Measurements from ENCODE around the gene TPTE2. TPM values are rescaled to one million over a fixed set of nuclear protein-coding genes. Genes with fewer than 3 reads are reported as not detected.
"Not testable (repeated sequence)": the region's sequence is repeated elsewhere in the genome, so short reads cannot be mapped to it uniquely, and the experiment has no call there.

Gene TPTE2
- polyA plus RNA-seq, 2 of the 4 experiments (the other 2 are of a cell fraction) = not detected

GRCh38 chr13:19439056-19439686 lies 122.2 kb downstream of the TPTE2 start:
- H3K9me3 ChIP-seq, FAIRE-seq, ATAC-seq, H3K4me1 ChIP-seq, POLR2A ChIA-PET, H3K27ac ChIP-seq, H3K4me3 ChIP-seq, H3K4me2 ChIP-seq, CTCF ChIA-PET: not testable (repeated sequence)
- peak in 1 of 2 experiments; percentile 38 for DNase-seq (ENCODE audit: low read depth in 1 of 2, low spot score in 1 of 2)
- TF ChIP-seq RAD21 (conservative IDR thresholded peaks at IDR 0.05 in 1 of 2, IDR thresholded peaks at IDR 0.05 in 1 of 2) (peak in 1 of 2 experiments; percentile 32; a peak in 2 of 5 replicates), CTCF (IDR thresholded peaks at IDR 0.05) (peak; percentile 13; the same call in 2 of the 3 replicates)
- WGBS (ENCODE audit: missing lambda C conversion rate) = 0% methylated on average over 2 of the region's 2 CpGs

- H3K4me1 ChIP-seq; DNase-seq (ENCODE audit: low read depth in 1 of 2, low spot score in 1 of 2); H3K9me3 ChIP-seq; ATAC-seq; H3K27ac ChIP-seq; FAIRE-seq; H3K4me3 ChIP-seq; POLR2A ChIA-PET; H3K4me2 ChIP-seq; CTCF ChIA-PET: not testable (repeated sequence)
- 24% methylated on average over 6 of the region's 6 CpGs for WGBS (ENCODE audit: missing lambda C conversion rate)
These were observed 123.6 kb downstream of the TPTE2 start for GRCh38 chr13:19437780-19438179.

GRCh38 chr13:19422236-19422635 lies 139.1 kb downstream of the TPTE2 start:
- 3% methylated on average over 2 of the region's 2 CpGs for WGBS (ENCODE audit: missing lambda C conversion rate)
- POLR2A ChIA-PET; H3K4me3 ChIP-seq; DNase-seq (ENCODE audit: low read depth in 1 of 2, low spot score in 1 of 2); FAIRE-seq; H3K4me2 ChIP-seq; H3K4me1 ChIP-seq; H3K9me3 ChIP-seq; ATAC-seq; H3K27ac ChIP-seq; CTCF ChIA-PET: not testable (repeated sequence)

- CTCF ChIA-PET; H3K4me3 ChIP-seq; POLR2A ChIA-PET; DNase-seq (ENCODE audit: low read depth in 1 of 2, low spot score in 1 of 2); H3K9me3 ChIP-seq; FAIRE-seq; H3K4me1 ChIP-seq; H3K27ac ChIP-seq; H3K4me2 ChIP-seq; ATAC-seq: not testable (repeated sequence)
- WGBS (ENCODE audit: missing lambda C conversion rate) = 28% methylated on average over 2 of the region's 4 CpGs
These were observed 148.8 kb downstream of the TPTE2 start for GRCh38 chr13:19412494-19412893.

GRCh38 chr13:19382746-19383511 lies 178.4 kb downstream of the TPTE2 start:
- H3K4me2 ChIP-seq; H3K4me1 ChIP-seq; ATAC-seq; POLR2A ChIA-PET; H3K27ac ChIP-seq; H3K9me3 ChIP-seq; H3K4me3 ChIP-seq; FAIRE-seq; DNase-seq (ENCODE audit: low read depth in 1 of 2, low spot score in 1 of 2): not testable (repeated sequence)
- WGBS (ENCODE audit: missing lambda C conversion rate) = 17% methylated on average over 4 of the region's 32 CpGs
- CTCF ChIA-PET = interaction anchor here (0.6 kb wide), 1 partner anchor 22 kb away, joined by 3 read pairs; no protein-coding TSS in a partner anchor

- no peak for TF ChIP-seq ELK1 (IDR thresholded peaks at IDR 0.05; ENCODE audit: low read depth, low read length)
- no peak for TF ChIP-seq ATOH8 (CRISPR knock-in tag; IDR thresholded peaks at IDR 0.05; ENCODE audit: low read depth)
- H3K4me2 ChIP-seq = no peak overlapping the region
- no peaks in the 10 kb centered on the region for H3K4me1 ChIP-seq
- FAIRE-seq = no peak
- WGBS (ENCODE audit: missing lambda C conversion rate) = 54% methylated on average over 15 of the region's 30 CpGs
- ChIA-PET POLR2A (no interaction called here), CTCF (no interaction called here)
- no peak overlapping the region for H3K4me3 ChIP-seq
- ATAC-seq = no peak
- no peaks in the 10 kb centered on the region for H3K9me3 ChIP-seq
- no peak for DNase-seq (ENCODE audit: low read depth in 1 of 2, low spot score in 1 of 2)
- H3K27ac ChIP-seq = no peak overlapping the region
These were observed 179.2 kb downstream of the TPTE2 start for GRCh38 chr13:19382111-19382510.

Other genes with a start within 250 kb of the TPTE2 start
- gene MPHOSPH8, start 72.1 kb upstream of the TPTE2 start, polyA plus RNA-seq (2011; rRNA removed) = 16.2 TPM in 2 replicates
- gene MPHOSPH8, start 72.1 kb upstream of the TPTE2 start, polyA plus RNA-seq (2017; fragmentation: RNase III; extraction: RNeasy Plus Mini Kit Qiagen cat#74134 plus additional on column Dnase treatment) = 15.0 to 15.5 TPM (median 15.2 TPM) in 3 replicates
- gene PSPC1, start 221.4 kb upstream of the TPTE2 start, polyA plus RNA-seq (2011; rRNA removed) = 33.3 and 47.5 TPM in 2 replicates
- gene PSPC1, start 221.4 kb upstream of the TPTE2 start, polyA plus RNA-seq (2017; fragmentation: RNase III; extraction: RNeasy Plus Mini Kit Qiagen cat#74134 plus additional on column Dnase treatment) = 43.1 to 49.0 TPM (median 46.1 TPM) in 3 replicates